Astrocyte of the spinal cord (primary cell): ENCODE results near the gene CHRFAM7A.
"Not testable (repeated sequence)": the region's sequence is repeated elsewhere in the genome, so short reads cannot be mapped to it uniquely, and the experiment has no call there.

Experiments
- DNase-seq: peaks from one replicate; pipeline ENCODE4 v3.0.0; 2011; ENCODE audit warnings: low read depth, low spot score
- H3K4me3 ChIP-seq: 2 replicates; pipeline ENCODE4 v1.5.1; 2011; ENCODE audit warnings: low read depth, mild to moderate bottlenecking, low read length, moderate library complexity
- in situ Hi-C: cut with HindIII; loops from 2 replicates; pipeline ENCODE4 v1.10.0; 2017; ENCODE audit warnings: low sequenced_read_pairs

CHRFAM7A gene

GRCh38 chr15:30392766-30393663, at the start of gene CHRFAM7A:
Gene CHRFAM7A, minus strand, starts transcription at chr15:30393540. Its CDS starts 10,189 bp downstream, at chr15:30383351.
- in situ Hi-C loops, DNase-seq: not testable (repeated sequence)
- H3K4me3 ChIP-seq = peak within 1 kb of the TSS; percentile 15

GRCh38 chr15:30438348-30438747, 45.0 kb upstream of the CHRFAM7A start:
- H3K4me3 ChIP-seq, in situ Hi-C loops, DNase-seq: not testable (repeated sequence)

DNA sequence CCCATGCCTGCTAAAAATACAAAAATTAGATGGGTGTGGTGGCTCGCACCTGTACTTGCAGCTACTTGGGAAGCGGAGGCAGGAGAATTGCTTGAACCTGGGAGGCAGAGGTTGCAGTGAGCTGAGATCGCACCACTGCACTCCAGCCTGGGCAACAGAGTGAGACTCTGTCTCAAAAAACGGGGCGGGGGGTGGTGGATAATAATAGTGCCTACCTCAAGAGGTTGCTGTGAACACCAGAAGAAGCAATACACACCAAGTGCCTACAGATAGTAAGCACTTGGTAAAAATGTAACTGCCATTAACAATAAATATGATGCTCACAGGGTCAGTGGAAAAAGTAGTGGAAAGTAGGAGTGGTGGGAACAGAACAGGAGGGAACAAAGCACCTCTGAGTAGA, 42.5 kb upstream of the CHRFAM7A start:
- in situ Hi-C loops, H3K4me3 ChIP-seq, DNase-seq: not testable (repeated sequence)

DNA sequence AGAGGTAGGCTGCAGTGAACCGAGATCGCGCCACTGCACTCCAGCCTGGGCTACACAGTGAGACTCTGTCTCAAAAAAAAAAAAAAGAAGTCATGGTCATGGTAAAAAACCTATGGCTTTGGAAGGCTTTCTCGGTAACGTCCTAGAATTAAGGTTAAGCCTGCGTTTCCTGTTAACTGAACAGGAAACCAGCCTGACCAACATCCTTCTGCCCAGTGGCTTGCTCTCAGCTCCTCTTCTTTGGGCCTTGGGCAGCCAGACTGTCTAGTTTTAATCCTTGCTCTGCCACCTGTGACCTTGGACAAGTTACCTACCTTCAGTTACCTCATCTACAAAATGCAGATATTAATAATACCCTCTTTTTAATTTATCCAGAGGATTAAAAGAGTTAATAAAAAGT, 27.4 kb upstream of the CHRFAM7A start:
- in situ Hi-C loops, H3K4me3 ChIP-seq, DNase-seq: not testable (repeated sequence)

GRCh38 chr15:30414160-30414559, 20.8 kb upstream of the CHRFAM7A start, which contains the start of gene GOLGA8R:
Gene GOLGA8R, minus strand, starts transcription at chr15:30414260. Its CDS starts 98 bp downstream, at chr15:30414162.
- H3K4me3 ChIP-seq, in situ Hi-C loops, DNase-seq: not testable (repeated sequence)

- H3K4me3 ChIP-seq, DNase-seq, in situ Hi-C loops: not testable (repeated sequence)
Observed at GRCh38 chr15:30407636-30408035, 14.3 kb upstream of the CHRFAM7A start.

DNA sequence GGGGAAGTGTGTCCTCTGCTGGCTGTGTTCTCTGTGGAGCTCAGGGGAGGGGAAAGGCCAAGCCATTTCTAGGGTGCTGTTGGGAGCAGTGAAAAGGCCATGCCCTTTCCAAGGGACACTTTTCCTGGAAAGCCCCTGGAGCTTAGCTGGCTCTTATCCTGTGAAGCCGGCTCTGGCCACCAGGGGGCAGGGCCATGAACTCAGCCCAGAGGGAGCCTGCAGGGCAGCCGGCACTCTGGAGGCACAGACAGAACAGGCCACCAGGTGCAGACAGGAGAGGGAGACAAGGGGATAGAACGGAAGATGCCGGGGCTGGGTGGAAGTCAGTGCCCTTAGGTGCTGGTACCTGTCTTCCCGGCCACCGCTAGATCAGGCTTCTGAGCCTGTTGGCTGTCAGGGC, 5.6 kb upstream of the CHRFAM7A start:
- DNase-seq, in situ Hi-C loops, H3K4me3 ChIP-seq: not testable (repeated sequence)

- in situ Hi-C loops, H3K4me3 ChIP-seq, DNase-seq: not testable (repeated sequence)
Observed at GRCh38 chr15:30393664-30393991, 288 bp upstream of the CHRFAM7A start.

- DNase-seq, in situ Hi-C loops, H3K4me3 ChIP-seq: not testable (repeated sequence)
Observed at GRCh38 chr15:30386318-30386887, 6.9 kb downstream of the CHRFAM7A start.

DNA sequence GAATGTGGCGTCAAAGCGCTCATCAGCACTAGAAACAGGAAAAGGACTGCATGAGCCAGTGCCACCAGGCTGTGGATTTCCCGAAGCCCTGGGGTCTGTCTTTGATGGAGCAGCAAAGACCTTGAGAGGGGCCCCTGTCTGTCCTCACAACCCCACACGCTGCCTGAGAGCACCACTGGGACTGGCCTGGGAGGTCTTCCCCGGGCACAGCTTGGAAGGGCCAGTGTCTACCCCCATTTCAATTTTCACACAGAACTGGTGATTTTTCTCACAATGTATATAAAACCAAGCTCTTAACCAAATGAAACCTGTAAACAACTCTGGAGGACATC, 16.3 kb downstream of the CHRFAM7A start:
- DNase-seq, H3K4me3 ChIP-seq, in situ Hi-C loops: not testable (repeated sequence)

DNA sequence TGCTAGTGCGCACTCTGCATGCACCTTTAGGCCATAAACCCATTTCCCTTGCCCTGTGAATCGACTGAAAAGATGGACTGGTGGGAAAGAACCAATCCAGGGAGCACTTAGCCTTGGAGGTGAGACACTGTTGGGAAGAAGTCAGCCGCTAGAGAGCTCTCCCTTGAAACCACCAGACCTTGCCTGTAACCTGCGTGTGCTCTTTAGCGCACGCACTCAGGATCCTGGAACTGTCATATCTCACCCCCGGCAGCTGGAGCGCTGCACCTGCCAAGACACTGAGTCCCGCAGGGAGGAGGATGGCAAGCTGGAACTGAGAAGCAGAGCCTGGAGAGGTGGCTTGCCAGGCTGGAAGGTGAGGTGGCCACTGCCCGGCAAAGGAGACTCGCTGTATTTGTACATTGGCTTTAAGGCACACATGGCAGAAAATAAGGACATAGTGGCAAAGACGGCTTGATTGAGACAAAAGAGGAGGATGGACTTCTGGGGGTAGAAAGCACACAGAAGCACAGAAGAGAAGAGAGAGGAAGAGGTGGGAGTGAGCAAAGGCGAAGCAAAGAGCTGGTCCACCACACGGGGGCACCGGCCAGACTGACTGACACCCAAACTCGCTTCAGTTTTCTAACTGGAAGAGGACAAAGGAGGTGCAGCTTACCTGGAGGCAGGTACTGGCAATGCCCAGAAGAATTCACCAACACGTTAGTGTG, 16.8 kb downstream of the CHRFAM7A start:
- DNase-seq = not testable (repeated sequence)

GRCh38 chr15:30375872-30376271, 17.5 kb downstream of the CHRFAM7A start:
- H3K4me3 ChIP-seq, in situ Hi-C loops: not testable (repeated sequence)
- peak; percentile 0 for DNase-seq

More for the DNA sequence above, 16.8 kb downstream of the CHRFAM7A start:
- H3K4me3 ChIP-seq, in situ Hi-C loops: not testable (repeated sequence)

DNA sequence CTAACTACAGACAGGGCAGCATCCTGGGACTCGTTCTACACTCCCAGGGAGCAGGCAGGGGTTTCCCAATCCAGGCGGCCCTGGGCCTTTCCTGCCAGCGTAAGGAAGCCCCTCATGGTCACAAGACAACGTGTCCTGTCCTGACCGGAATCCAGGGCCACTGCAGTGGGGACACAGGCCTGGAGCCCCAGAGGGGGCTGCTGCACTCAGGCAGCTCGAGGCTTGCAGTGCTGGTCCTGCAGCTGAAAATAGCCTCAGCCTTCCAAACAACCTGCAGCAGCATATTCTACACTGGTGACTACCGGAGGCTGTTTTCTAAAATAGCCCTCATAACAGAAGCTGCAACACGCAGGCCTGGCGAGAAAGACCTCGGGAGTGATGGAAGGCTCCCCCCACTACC, 18.5 kb downstream of the CHRFAM7A start:
- in situ Hi-C loops, H3K4me3 ChIP-seq, DNase-seq: not testable (repeated sequence)

DNA sequence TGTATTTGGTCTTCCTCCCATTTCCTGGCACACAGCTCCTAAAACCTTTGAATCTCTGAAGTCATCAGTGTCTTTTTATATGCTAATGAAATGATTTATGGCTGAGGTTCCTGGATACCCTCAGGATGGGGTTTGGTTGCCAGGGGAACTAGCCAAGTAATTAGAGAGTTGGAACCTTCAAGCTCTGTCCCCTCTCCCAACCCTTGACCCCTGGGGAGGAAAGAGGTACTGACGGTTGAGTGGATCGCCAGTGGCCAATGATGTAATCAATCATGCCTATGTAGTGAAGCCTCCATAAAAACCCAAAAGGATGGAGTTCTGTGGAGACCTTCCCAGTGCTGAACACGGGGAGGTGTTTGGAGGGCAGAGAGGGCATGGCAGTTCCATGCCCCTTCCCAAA, 25.1 kb downstream of the CHRFAM7A start:
- DNase-seq = not testable (repeated sequence)

DNA sequence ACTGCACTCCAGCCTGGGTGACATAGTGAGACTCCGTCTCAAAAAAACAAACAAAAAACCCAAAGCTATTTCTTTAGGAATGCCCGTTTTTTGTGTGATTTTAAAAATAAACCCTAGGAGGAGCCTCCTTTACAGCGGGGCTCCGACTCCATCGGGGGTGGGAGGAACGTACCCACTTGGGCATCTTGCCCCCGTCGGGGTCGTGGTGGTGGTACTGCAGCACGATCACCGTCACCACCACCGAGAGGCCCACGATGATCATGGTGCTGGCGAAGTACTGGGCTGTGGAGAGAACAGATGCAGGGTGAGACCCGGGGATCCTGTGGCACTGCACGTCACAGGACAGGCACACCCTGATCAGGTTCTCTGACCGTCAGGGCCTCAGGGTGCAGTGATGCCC, 26.1 kb downstream of the CHRFAM7A start:
- H3K4me3 ChIP-seq, DNase-seq, in situ Hi-C loops: not testable (repeated sequence)

More for the DNA sequence above, 25.1 kb downstream of the CHRFAM7A start:
- H3K4me3 ChIP-seq, in situ Hi-C loops: not testable (repeated sequence)

- H3K4me3 ChIP-seq, in situ Hi-C loops, DNase-seq: not testable (repeated sequence)
Observed at GRCh38 chr15:30361404-30361803, 31.9 kb downstream of the CHRFAM7A start.

GRCh38 chr15:30360990-30361389, 32.4 kb downstream of the CHRFAM7A start:
- H3K4me3 ChIP-seq, DNase-seq, in situ Hi-C loops: not testable (repeated sequence)
